GM13977 (cell line): ENCODE measurements around the gene PDGFA.

Experiments used
- DNase-seq: peaks from one replicate; pipeline ENCODE4 v3.0.0; 2012; ENCODE audit warnings: low spot score
- in situ Hi-C: fragments of 300-500 bp; cut with MboI; formaldehyde crosslinking; loops from one replicate; pipeline ENCODE4 v1.12.0; 2022; ENCODE audit warnings: low sequenced_read_pairs, low pct_unique_long_range_greater_than_20kb, mixed read lengths, inconsistent platforms; ENCODE audit not compliant: unreplicated experiment
- TF ChIP-seq, protein P1 (sequence below): IDR thresholded peaks from 2 replicates; pipeline ENCODE4 v1.5.1; 2012; ENCODE audit warnings: mild to moderate bottlenecking, control low read depth; ENCODE audit not compliant: insufficient read depth; ENCODE audit errors: extremely low read depth, missing control alignments

PDGFA gene

DNA sequence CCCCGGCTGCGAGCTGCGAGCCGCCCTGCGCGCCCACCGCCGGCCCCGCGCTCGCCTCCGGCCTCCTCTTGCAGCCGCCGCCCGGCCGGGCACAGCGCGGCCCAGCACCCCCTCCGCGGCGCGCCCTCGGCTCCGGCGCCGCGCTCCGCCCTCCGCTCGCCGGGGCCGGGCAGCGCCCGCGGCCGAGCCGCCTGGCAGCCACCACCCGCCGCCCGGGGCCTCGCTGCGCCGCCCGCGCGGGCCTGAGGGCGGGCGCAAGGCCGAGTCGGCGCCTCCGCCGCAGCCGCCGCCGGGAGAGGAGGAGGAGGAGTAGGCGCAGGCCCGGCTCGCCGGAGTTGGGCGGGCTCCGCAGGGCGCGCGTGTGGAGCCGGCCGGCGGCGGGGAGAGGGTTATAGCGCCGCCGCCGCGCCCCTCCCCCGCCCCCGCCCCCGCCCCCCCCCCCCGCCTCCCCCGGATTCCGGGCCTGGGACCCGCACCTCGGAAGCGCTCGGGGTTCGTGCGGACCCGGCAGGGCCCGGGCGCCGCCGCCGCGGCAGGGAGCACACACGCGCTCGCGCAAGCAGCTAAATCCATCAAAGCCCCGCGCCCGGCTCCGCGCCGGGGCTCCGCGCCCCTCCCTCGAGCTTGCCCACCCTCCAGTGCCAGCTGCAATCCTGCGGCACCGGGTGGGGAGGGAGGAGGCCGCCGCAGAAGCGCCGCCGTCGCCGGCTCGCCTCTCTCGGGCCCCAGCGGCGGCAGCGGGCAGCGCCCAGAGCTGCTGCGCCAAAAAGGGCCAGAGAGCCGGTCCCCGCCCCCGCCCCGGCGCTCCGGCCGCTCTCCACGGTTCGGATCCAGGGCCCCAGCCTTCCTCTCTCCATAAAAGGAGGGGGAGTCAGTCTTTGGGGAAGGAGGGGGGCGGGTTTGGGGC, at the start of gene PDGFA:
Gene PDGFA (minus strand): TSS at position 363 of the 907 bp plus-strand sequence. CDS start 845 bp downstream, outside the sequence.
- peak; percentile 74 for DNase-seq
- TF ChIP-seq, protein P1, sequence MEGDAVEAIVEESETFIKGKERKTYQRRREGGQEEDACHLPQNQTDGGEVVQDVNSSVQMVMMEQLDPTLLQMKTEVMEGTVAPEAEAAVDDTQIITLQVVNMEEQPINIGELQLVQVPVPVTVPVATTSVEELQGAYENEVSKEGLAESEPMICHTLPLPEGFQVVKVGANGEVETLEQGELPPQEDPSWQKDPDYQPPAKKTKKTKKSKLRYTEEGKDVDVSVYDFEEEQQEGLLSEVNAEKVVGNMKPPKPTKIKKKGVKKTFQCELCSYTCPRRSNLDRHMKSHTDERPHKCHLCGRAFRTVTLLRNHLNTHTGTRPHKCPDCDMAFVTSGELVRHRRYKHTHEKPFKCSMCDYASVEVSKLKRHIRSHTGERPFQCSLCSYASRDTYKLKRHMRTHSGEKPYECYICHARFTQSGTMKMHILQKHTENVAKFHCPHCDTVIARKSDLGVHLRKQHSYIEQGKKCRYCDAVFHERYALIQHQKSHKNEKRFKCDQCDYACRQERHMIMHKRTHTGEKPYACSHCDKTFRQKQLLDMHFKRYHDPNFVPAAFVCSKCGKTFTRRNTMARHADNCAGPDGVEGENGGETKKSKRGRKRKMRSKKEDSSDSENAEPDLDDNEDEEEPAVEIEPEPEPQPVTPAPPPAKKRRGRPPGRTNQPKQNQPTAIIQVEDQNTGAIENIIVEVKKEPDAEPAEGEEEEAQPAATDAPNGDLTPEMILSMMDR: peak; percentile 3
- in situ Hi-C loops: no loop called here

DNA sequence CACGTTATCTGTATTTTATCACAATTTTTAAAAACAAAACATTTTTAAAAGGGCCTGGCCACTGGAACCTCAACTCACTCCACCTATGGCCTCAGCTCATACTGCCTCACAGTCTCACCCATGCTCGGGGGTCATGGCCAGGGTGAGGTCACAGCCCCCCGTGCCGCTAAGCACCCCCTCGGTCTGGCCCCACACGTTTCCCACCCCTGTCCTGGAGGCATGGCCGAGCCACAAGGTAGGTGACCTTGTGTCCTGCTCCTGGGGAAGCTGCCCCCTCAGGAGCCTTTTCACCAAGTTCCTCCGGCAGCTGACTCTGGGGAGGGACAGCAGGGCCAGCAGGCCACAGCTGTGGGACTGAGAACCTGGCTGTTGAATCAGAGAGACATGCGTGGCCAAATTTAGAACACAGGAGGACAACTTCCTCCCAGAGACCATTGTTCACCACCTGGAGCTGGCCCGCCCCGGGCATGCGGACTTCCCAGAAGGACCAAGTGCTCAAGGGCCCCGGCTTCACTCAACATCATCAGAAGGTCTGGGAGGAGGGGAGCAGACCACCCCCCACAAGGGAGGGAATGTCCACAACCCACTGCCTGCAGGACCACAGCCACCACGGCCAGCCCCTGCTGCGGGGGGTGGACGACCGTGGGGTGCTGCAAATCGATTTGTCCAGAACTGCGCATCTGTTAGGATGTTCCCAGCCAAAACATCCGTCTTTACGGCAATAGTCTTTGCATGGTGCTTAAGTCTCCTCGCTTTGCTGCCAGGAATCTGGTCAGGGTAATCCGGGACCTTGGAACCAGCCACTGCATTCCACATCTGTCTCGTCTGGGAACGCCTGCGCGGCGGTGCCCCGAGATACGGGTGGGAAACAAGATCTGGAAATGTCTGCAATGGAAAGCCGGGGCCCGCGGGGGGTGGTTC, 48.6 kb upstream of the PDGFA start:
- DNase-seq: no peak
- in situ Hi-C loops: no loop called here
- TF ChIP-seq, protein P1: no peak

DNA sequence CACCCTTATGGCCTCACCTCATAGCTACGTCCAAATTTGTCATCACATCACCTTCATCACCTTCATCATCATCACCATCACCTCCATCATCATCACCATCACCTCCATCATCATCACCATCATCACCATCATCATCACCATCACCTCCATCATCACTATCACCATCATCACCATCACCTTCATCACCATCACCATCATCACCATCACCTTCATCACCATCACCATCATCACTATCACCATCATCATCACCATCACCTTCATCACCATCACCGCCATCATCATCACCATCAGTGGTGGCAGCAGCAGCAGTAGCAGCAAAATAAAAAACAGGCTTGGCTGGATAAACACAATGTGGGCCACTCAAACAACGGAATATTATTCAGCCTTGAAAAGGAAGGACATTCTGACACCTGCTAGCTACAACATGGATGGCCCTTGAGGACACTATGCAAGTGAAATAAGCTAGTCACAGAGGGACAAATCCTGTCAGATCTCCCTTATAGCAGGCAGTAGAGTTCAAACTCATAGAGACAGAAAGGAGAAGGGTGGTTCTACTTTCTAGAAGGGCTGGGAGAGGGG, 47.7 kb upstream of the PDGFA start:
- no peak for DNase-seq
- TF ChIP-seq, protein P1: no peak
- in situ Hi-C loops: no loop called here

- in situ Hi-C loops: no loop called here
- DNase-seq: no peak
- TF ChIP-seq, protein P1: no peak
These were observed 46.5 kb upstream of the PDGFA start for GRCh38 chr7:566100-566499.

GRCh38 chr7:564176-564865, 44.7 kb upstream of the PDGFA start:
- in situ Hi-C loops: no loop called here
- TF ChIP-seq, protein P1: no peak
- no peak for DNase-seq

DNA sequence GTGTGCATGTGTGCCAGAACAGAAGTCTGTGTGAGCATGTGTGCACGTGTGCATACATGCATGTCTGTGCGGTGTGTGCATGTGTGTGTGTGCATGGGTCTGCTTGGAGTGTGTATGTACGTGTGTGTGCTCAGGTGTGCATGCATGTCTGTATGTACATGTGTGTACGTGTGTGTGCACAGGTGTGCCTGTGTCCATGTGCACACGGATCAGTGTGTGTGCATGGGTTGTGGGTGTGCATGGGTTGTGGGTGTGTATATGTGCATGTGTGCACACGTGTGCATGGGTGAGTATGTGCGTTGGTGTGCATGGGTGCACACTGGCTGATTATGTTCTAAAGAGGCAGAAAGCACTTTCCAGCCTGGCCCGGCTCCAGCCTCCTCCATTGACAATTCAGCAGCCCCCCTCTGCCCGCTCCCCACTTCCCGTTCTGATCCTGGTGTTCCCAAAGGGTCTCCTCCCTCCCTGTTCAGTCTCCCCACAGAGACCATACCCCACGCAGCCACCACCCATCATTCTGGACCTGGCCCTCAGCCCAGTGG, 44.1 kb upstream of the PDGFA start:
- no peak for DNase-seq
- in situ Hi-C loops: no loop called here
- TF ChIP-seq, protein P1: no peak
